SK-N-SH (cell line): ENCODE data around the gene RSPH10B. TPM values are rescaled to one million over a fixed set of nuclear protein-coding genes. Genes with fewer than 3 reads are reported as not detected.
A peak's percentile ranks its signal among the peaks of the same experiment; 100 is the strongest.
"Not testable (repeated sequence)": the region's sequence is repeated elsewhere in the genome, so short reads cannot be mapped to it uniquely, and the experiment has no call there.

Experiments
- CTCF ChIA-PET: fragments of 300-600, 350-600 bp; formaldehyde crosslinking; extraction: SDS; loops from one replicate; lab custom pipeline; 2021; lab: Yijun Ruan, JAX
- POLR2A ChIA-PET: fragments of 350-600 bp; sonication (Branson Sonifier 250); formaldehyde crosslinking; extraction: SDS; loops from one replicate; lab custom pipeline; 2020; ENCODE audit warnings: antibody characterized with exemption, inconsistent platforms; lab: Yijun Ruan, JAX
- DNase-seq: peaks from one replicate; pipeline ENCODE4 v3.0.0; 2012
- H2AFZ ChIP-seq: fragments of 200-600 bp; sonication (generic); 2 replicates; pipeline ENCODE4 v1.8.1; 2016; ENCODE audit warnings: antibody characterized with exemption, mild to moderate bottlenecking, low read depth
- H3F3A ChIP-seq: fragments of 200-600 bp; sonication (generic); replicated peaks from 2 replicates; pipeline ENCODE3; 2016; ENCODE audit warnings: antibody characterized with exemption, mild to moderate bottlenecking; ENCODE audit not compliant: insufficient read depth
- H3K27ac ChIP-seq, 2 experiments: fragments of 200-500 bp in 1 of 2; fragments of 200-600 bp in 1 of 2; sonication (Bioruptor generic) in 1 of 2; sonication (generic), shearing (Covaris generic) in 1 of 2; 2 replicates each; pipeline versions ENCODE4 v1.5.1 to v1.6.1; 2014 to 2016; ENCODE audit warnings: low read depth in 2 of 2, inconsistent platforms in 1 of 2, low read length in 1 of 2, mild to moderate bottlenecking in 1 of 2, mixed read lengths in 1 of 2
- H3K27me3 ChIP-seq: fragments of 200-600 bp; sonication (generic), shearing (Covaris generic); 2 replicates; pipeline ENCODE4 v1.6.1; 2016; ENCODE audit warnings: mixed run types; ENCODE audit not compliant: insufficient read depth
- H3K36me3 ChIP-seq, 2 experiments: fragments of 200-500 bp in 1 of 2; fragments of 200-600 bp in 1 of 2; sonication (Bioruptor generic) in 1 of 2; sonication (generic) in 1 of 2; replicated peaks in 1 of 2; 2 replicates each; pipeline versions ENCODE3 to v1.5.1; 2014 to 2016; ENCODE audit warnings: low read length in 1 of 2, mild to moderate bottlenecking in 1 of 2; ENCODE audit not compliant: insufficient read depth in 2 of 2, control insufficient read depth in 1 of 2
- H3K4me1 ChIP-seq, 2 experiments: fragments of 200-500 bp in 1 of 2; fragments of 200-600 bp in 1 of 2; sonication (Bioruptor generic) in 1 of 2; sonication (generic), shearing (Covaris generic) in 1 of 2; 2 replicates each; pipeline versions ENCODE4 v1.5.1 to v1.6.1; 2014 to 2016; ENCODE audit warnings: low read depth in 1 of 2, low read length in 1 of 2, mixed run types in 1 of 2; ENCODE audit not compliant: insufficient read depth in 2 of 2, control insufficient read depth in 1 of 2
- H3K4me2 ChIP-seq: fragments of 200-600 bp; sonication (generic), shearing (Covaris generic); 2 replicates; pipeline ENCODE4 v1.6.1; 2017; ENCODE audit warnings: mixed run types
- H3K4me3 ChIP-seq, 2 experiments: fragments of 200-500 bp in 1 of 2; fragments of 200-600 bp in 1 of 2; sonication (Bioruptor generic) in 1 of 2; sonication (generic), shearing (Covaris generic) in 1 of 2; 2 replicates each; pipeline versions ENCODE4 v1.5.1 to v1.8.1; 2014 to 2016; ENCODE audit warnings: low read depth in 2 of 2, inconsistent platforms in 1 of 2, low read length in 1 of 2, mild to moderate bottlenecking in 1 of 2, mixed read lengths in 1 of 2, moderate library complexity in 1 of 2
- H3K79me2 ChIP-seq: fragments of 200-600 bp; sonication (generic); 2 replicates; pipeline ENCODE4 v1.8.1; 2017; ENCODE audit warnings: mild to moderate bottlenecking; ENCODE audit not compliant: insufficient read depth
- H3K9ac ChIP-seq: fragments of 200-600 bp; sonication (generic); 2 replicates; pipeline ENCODE4 v1.6.1; 2017; ENCODE audit warnings: mixed run types
- H3K9me2 ChIP-seq: fragments of 200-600 bp; sonication (generic); 2 replicates; pipeline ENCODE4 v1.6.1; 2017; ENCODE audit warnings: mixed run types
- H3K9me3 ChIP-seq: fragments of 200-600 bp; sonication (generic); 2 replicates; pipeline ENCODE4 v1.6.1; 2017; ENCODE audit warnings: mixed run types, mild to moderate bottlenecking, moderate library complexity
- H4K20me1 ChIP-seq: fragments of 200-600 bp; sonication (generic); 2 replicates; pipeline ENCODE4 v1.6.1; 2017; ENCODE audit warnings: mild to moderate bottlenecking, mixed run types; ENCODE audit not compliant: insufficient read depth
- WGBS: methylation state at CpG from one replicate; pipeline ENCODE4 v1.1.6; 2017; ENCODE audit warnings: low lambda C conversion rate; 5-methylcytosine and 5-hydroxymethylcytosine counted together
- polyA plus RNA-seq, 3 experiments: library from polyadenylated mRNA; depleted of rRNA; stranded (reverse); fragments of >200 nt; gene quantifications; 2 replicates each; pipeline ENCODE4 v1.2.3, GENCODE V29; 2012
- small RNA-seq, 7 experiments: library from RNA; depleted of rRNA; stranded (forward); fragments of <200 nt; gene quantifications; one replicate each; pipeline ENCODE3, GENCODE V24; 2012

Gene RSPH10B
- polyA plus RNA-seq, 1 of the 3 experiments (the other 2 are of a cell fraction): not detected

- H3K27ac ChIP-seq, H3K9me2 ChIP-seq, H3K4me3 ChIP-seq, H2AFZ ChIP-seq, H3K79me2 ChIP-seq, H3K27me3 ChIP-seq, H3K9me3 ChIP-seq, H4K20me1 ChIP-seq, H3K36me3 ChIP-seq, H3K9ac ChIP-seq, POLR2A ChIA-PET, H3K4me1 ChIP-seq, CTCF ChIA-PET, H3K4me2 ChIP-seq, H3F3A ChIP-seq, DNase-seq: not testable (repeated sequence)
- 79% methylated on average over 5 of the region's 5 CpGs for WGBS
Measured at GRCh38 chr7:5884431-5884830, 86.1 kb downstream of the RSPH10B start.

- CTCF ChIA-PET: not testable (repeated sequence)
Measured at GRCh38 chr7:5880106-5880505, 90.4 kb downstream of the RSPH10B start.

GRCh38 chr7:5879591-5879990 lies 90.9 kb downstream of the RSPH10B start:
- H2AFZ ChIP-seq, H3K4me3 ChIP-seq, DNase-seq, H4K20me1 ChIP-seq, H3K4me1 ChIP-seq, POLR2A ChIA-PET, H3K27me3 ChIP-seq, H3K27ac ChIP-seq, H3K4me2 ChIP-seq, H3K9me2 ChIP-seq, H3K79me2 ChIP-seq, H3K36me3 ChIP-seq, H3K9ac ChIP-seq, H3F3A ChIP-seq, CTCF ChIA-PET, H3K9me3 ChIP-seq: not testable (repeated sequence)
- WGBS: 67% methylated on average over 3 of the region's 3 CpGs

More at GRCh38 chr7:5880106-5880505, 90.4 kb downstream of the RSPH10B start:
- H3K4me2 ChIP-seq, H4K20me1 ChIP-seq, H3F3A ChIP-seq, H3K9ac ChIP-seq, H3K79me2 ChIP-seq, POLR2A ChIA-PET, H3K27me3 ChIP-seq, H3K9me2 ChIP-seq, H3K9me3 ChIP-seq, H3K4me3 ChIP-seq, H3K4me1 ChIP-seq, H2AFZ ChIP-seq, H3K27ac ChIP-seq, H3K36me3 ChIP-seq: not testable (repeated sequence)
- peak; percentile 21 for DNase-seq
- 41% methylated on average over 6 of the region's 6 CpGs for WGBS

Small RNA genes lying within 50 kb of the gene (small RNA-seq; reads per million reads assigned to genes)
- 0 reads per million in 7 experiments for gene RF00019
- gene SNORA80D: 3.4 to 46.8 (median 11.3) reads per million in 7 experiments

Other genes starting within 250 kb of the RSPH10B start
- gene RNF216, start 189.0 kb downstream of the RSPH10B start, polyA plus RNA-seq (2012; rRNA removed): 29.5 and 32.1 TPM in 2 replicates
- not detected in 2 replicates for gene OCM, start 89.9 kb downstream of the RSPH10B start, polyA plus RNA-seq (2012; rRNA removed)
- gene CCZ1, start 72.0 kb downstream of the RSPH10B start, polyA plus RNA-seq (2012; rRNA removed): 69.8 and 76.4 TPM in 2 replicates
- 9.6 and 11.4 TPM in 2 replicates for gene PMS2, start 38.4 kb upstream of the RSPH10B start, polyA plus RNA-seq (2012; rRNA removed)
- gene AIMP2, start 38.6 kb upstream of the RSPH10B start, polyA plus RNA-seq (2012; rRNA removed): 98.9 and 104 TPM in 2 replicates
- gene ANKRD61, start 60.7 kb upstream of the RSPH10B start, polyA plus RNA-seq (2012; rRNA removed): 0.50 and 0.53 TPM in 2 replicates
- gene EIF2AK1, start 88.5 kb upstream of the RSPH10B start, polyA plus RNA-seq (2012; rRNA removed): 96.2 and 120 TPM in 2 replicates
- 4.5 and 7.3 TPM in 2 replicates for gene USP42, start 134.3 kb upstream of the RSPH10B start, polyA plus RNA-seq (2012; rRNA removed)